ENCODE results near the gene HPS6. TPM values are rescaled to one million over a fixed set of nuclear protein-coding genes. Genes with fewer than 3 reads are reported as not detected.

The HPS6 gene
- total RNA-seq, 2 experiments from 2014 or later = 8.7 to 8.8 TPM

- DNase-seq = no peak
- CTCF ChIA-PET = interaction anchor here (0.6 to 4.6 kb wide), 2 partner anchors 11 to 132 kb away, joined by 3 to 37 read pairs; no protein-coding TSS in a partner anchor
- intact Hi-C loops (cut with micrococcal nuclease) = no loop called here
- H3K4me3 Mint-ChIP-seq = no peak overlapping the region
- H3K9me3 Mint-ChIP-seq = no peaks in the 10 kb centered on the region
- no peaks in the 10 kb centered on the region for H3K27me3 Mint-ChIP-seq (ENCODE audit: low read depth)
- H3K36me3 Mint-ChIP-seq (ENCODE audit: low read depth) = peaks cover 5% of the 10 kb centered on the region
- H3K27ac Mint-ChIP-seq = no peak overlapping the region
- H3K4me1 Mint-ChIP-seq (ENCODE audit: low read depth) = no peaks in the 10 kb centered on the region
These were observed 18.4 kb downstream of the HPS6 start for GRCh38 chr10:102083541-102083940.

- CTCF ChIA-PET = interaction anchor here (1.7 kb wide), 1 partner anchor 12 kb away, joined by 4 read pairs; no protein-coding TSS in a partner anchor
These were observed 20.2 kb downstream of the HPS6 start for GRCh38 chr10:102085336-102085735.

DNA sequence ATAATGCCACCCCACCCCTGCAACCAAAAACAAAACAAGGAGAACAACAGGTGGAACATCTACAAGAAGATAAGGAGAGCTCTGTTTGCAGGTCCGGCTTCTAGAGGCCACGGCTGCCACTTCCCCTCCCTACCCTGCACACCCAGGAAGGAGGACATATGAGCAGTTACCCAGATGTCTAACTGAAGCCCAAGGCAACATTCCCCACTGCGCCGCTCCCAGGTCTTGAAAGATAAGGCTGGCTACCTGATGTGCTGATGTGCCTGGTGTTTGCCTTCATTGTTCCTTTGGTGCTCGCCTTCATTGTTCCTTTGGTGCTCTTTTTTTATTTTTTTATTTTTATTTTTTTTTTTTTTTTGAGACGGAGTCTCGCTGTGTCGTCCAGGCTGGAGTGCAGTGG is 21.0 kb downstream of the HPS6 start:
- Mint-ChIP-seq H3K36me3 (ENCODE audit: low read depth) (peaks cover 5% of the 10 kb centered on the region), H3K9me3 (no peaks in the 10 kb centered on the region), H3K4me3 (no peak overlapping the region), H3K27ac (no peak overlapping the region), H3K4me1 (ENCODE audit: low read depth) (no peaks in the 10 kb centered on the region), H3K27me3 (ENCODE audit: low read depth) (no peaks in the 10 kb centered on the region)
- CTCF ChIA-PET = interaction anchor here (1.7 kb wide), 1 partner anchor 13 kb away, joined by 4 read pairs; no protein-coding TSS in a partner anchor
- no peak for DNase-seq
- intact Hi-C loops (cut with micrococcal nuclease) = no loop called here

More at GRCh38 chr10:102085336-102085735, 20.2 kb downstream of the HPS6 start:
- Mint-ChIP-seq H3K4me1 (ENCODE audit: low read depth) (no peaks in the 10 kb centered on the region), H3K36me3 (ENCODE audit: low read depth) (peaks cover 5% of the 10 kb centered on the region), H3K27ac (no peak overlapping the region), H3K9me3 (no peaks in the 10 kb centered on the region), H3K4me3 (no peak overlapping the region), H3K27me3 (ENCODE audit: low read depth) (no peaks in the 10 kb centered on the region)
- intact Hi-C loops (cut with micrococcal nuclease) = no loop called here
- DNase-seq = no peak

GRCh38 chr10:102090772-102091171 is 25.6 kb downstream of the HPS6 start:
- DNase-seq = no peak
- Mint-ChIP-seq H3K36me3 (ENCODE audit: low read depth) (peaks cover 8% of the 10 kb centered on the region), H3K27me3 (ENCODE audit: low read depth) (no peaks in the 10 kb centered on the region), H3K4me3 (no peak overlapping the region), H3K4me1 (ENCODE audit: low read depth) (no peaks in the 10 kb centered on the region), H3K27ac (no peak overlapping the region), H3K9me3 (no peaks in the 10 kb centered on the region)
- CTCF ChIA-PET = no interaction called here
- intact Hi-C loops (cut with micrococcal nuclease) = no loop called here

- Mint-ChIP-seq H3K4me1 (ENCODE audit: low read depth) (no peaks in the 10 kb centered on the region), H3K4me3 (no peak overlapping the region), H3K27me3 (ENCODE audit: low read depth) (no peaks in the 10 kb centered on the region), H3K9me3 (no peaks in the 10 kb centered on the region), H3K36me3 (ENCODE audit: low read depth) (peaks cover 5% of the 10 kb centered on the region), H3K27ac (no peak overlapping the region)
- CTCF ChIA-PET = interaction anchor here (0.6 kb wide), 1 partner anchor 44 kb away, joined by 3 read pairs; no protein-coding TSS in a partner anchor
- intact Hi-C loops (cut with micrococcal nuclease) = no loop called here
- no peak for DNase-seq
These were observed 31.3 kb downstream of the HPS6 start for GRCh38 chr10:102096449-102096848.

GRCh38 chr10:102101152-102101551 is 36.0 kb downstream of the HPS6 start:
- CTCF ChIA-PET = interaction anchor here (0.7 to 4.4 kb wide), 4 partner anchors 11 to 35 kb away, joined by 3 to 17 read pairs (median 6); partner anchors contain the start of gene HPS6

GRCh38 chr10:102102421-102102820 is 37.3 kb downstream of the HPS6 start:
- CTCF ChIA-PET = interaction anchor here (0.9 to 4.4 kb wide), 3 partner anchors 10 to 37 kb away, joined by 5 to 17 read pairs (median 8); partner anchors contain the start of gene HPS6
- H3K27ac Mint-ChIP-seq = no peak overlapping the region
- intact Hi-C loops (cut with micrococcal nuclease) = no loop called here
- H3K4me3 Mint-ChIP-seq = no peak overlapping the region
- H3K9me3 Mint-ChIP-seq = no peaks in the 10 kb centered on the region
- peaks cover 2% of the 10 kb centered on the region for H3K36me3 Mint-ChIP-seq (ENCODE audit: low read depth)
- no peaks in the 10 kb centered on the region for H3K27me3 Mint-ChIP-seq (ENCODE audit: low read depth)
- DNase-seq = no peak
- peaks cover 8% of the 10 kb centered on the region for H3K4me1 Mint-ChIP-seq (ENCODE audit: low read depth)

More at GRCh38 chr10:102101152-102101551, 36.0 kb downstream of the HPS6 start:
- Mint-ChIP-seq H3K4me1 (ENCODE audit: low read depth) (peaks cover 5% of the 10 kb centered on the region), H3K4me3 (no peak overlapping the region), H3K36me3 (ENCODE audit: low read depth) (peaks cover 3% of the 10 kb centered on the region), H3K27me3 (ENCODE audit: low read depth) (no peaks in the 10 kb centered on the region), H3K27ac (no peak overlapping the region), H3K9me3 (no peaks in the 10 kb centered on the region)
- DNase-seq = no peak
- intact Hi-C loops (cut with micrococcal nuclease) = no loop called here

GRCh38 chr10:102106998-102107397 is 41.8 kb downstream of the HPS6 start:
- H3K4me3 Mint-ChIP-seq = no peak overlapping the region
- H3K27me3 Mint-ChIP-seq (ENCODE audit: low read depth) = no peaks in the 10 kb centered on the region
- no peak for DNase-seq
- CTCF ChIA-PET = interaction anchor here (1.4 kb wide), 1 partner anchor 34 kb away, joined by 4 read pairs; no protein-coding TSS in a partner anchor
- H3K36me3 Mint-ChIP-seq (ENCODE audit: low read depth) = peaks cover 12% of the 10 kb centered on the region
- intact Hi-C loops (cut with micrococcal nuclease) = no loop called here
- peaks cover 8% of the 10 kb centered on the region for H3K4me1 Mint-ChIP-seq (ENCODE audit: low read depth)
- no peak overlapping the region for H3K27ac Mint-ChIP-seq
- H3K9me3 Mint-ChIP-seq = no peaks in the 10 kb centered on the region

- peaks cover 12% of the 10 kb centered on the region for H3K36me3 Mint-ChIP-seq (ENCODE audit: low read depth)
- CTCF ChIA-PET = no interaction called here
- H3K4me1 Mint-ChIP-seq (ENCODE audit: low read depth) = peaks cover 21% of the 10 kb centered on the region
- H3K9me3 Mint-ChIP-seq = no peaks in the 10 kb centered on the region
- no peaks in the 10 kb centered on the region for H3K27me3 Mint-ChIP-seq (ENCODE audit: low read depth)
- H3K27ac Mint-ChIP-seq = no peak overlapping the region
- no peak overlapping the region for H3K4me3 Mint-ChIP-seq
- intact Hi-C loops (cut with micrococcal nuclease) = loop anchor here (5.0 kb wide), 1 partner anchor 412 kb away; the partner anchor contains the start of gene FBXW4
- no peak for DNase-seq
These were observed 44.3 kb downstream of the HPS6 start for GRCh38 chr10:102109166-102110116.

GRCh38 chr10:102111276-102111675 is 46.1 kb downstream of the HPS6 start:
- no peak for DNase-seq
- CTCF ChIA-PET = interaction anchor here (0.8 to 6.2 kb wide), 2 partner anchors 12 to 21 kb away, joined by 3 to 24 read pairs; partner anchors contain the start of gene PPRC1
- Mint-ChIP-seq H3K4me3 (no peak overlapping the region), H3K27me3 (ENCODE audit: low read depth) (no peaks in the 10 kb centered on the region), H3K27ac (no peak overlapping the region), H3K9me3 (no peaks in the 10 kb centered on the region), H3K4me1 (ENCODE audit: low read depth) (peaks cover 30% of the 10 kb centered on the region), H3K36me3 (ENCODE audit: low read depth) (peaks cover 13% of the 10 kb centered on the region)
- intact Hi-C loops (cut with micrococcal nuclease) = loop anchor here (5.0 kb wide), 1 partner anchor 414 kb away; the partner anchor contains the start of gene FBXW4

DNA sequence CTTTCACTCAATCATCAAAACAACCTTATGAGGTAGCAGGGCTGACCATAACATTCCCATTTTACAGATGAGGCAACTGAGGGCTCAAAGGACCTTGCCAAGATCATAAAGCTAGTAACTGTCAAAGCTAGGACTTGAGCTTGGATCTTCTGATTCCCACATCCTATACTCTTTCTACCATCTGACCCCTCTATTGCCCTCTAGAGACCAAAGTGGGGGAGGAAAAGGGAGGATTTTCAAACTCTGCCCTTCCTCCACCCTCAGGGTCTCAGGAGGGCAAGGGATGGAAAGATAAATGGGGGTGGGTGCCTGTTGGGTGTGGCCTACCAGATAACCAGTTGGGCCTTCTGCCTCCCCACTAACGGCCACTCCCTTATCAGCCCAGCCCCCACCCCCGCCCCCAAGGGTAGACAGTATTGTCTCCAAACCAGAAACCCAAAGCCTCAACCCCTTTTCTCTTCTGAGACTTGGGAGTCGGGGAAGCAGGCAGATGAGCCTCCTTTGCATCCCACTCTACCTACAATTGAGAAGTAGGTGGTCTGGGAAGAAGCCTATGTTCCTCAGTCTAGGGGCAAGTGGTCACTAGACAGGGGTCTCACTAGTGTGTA is 47.2 kb downstream of the HPS6 start:
- intact Hi-C loops (cut with micrococcal nuclease) = loop anchor here (5.0 kb wide), 1 partner anchor 415 kb away; the partner anchor contains the start of gene FBXW4
- CTCF ChIA-PET = interaction anchor here (0.6 to 6.2 kb wide), 9 partner anchors 9 to 331 kb away, joined by 3 to 24 read pairs (median 4); partner anchors contain the start of gene PPRC1
- Mint-ChIP-seq H3K4me3 (no peak overlapping the region), H3K27me3 (ENCODE audit: low read depth) (no peaks in the 10 kb centered on the region), H3K4me1 (ENCODE audit: low read depth) (peaks cover 39% of the 10 kb centered on the region), H3K27ac (no peak overlapping the region), H3K9me3 (no peaks in the 10 kb centered on the region), H3K36me3 (ENCODE audit: low read depth) (peaks cover 13% of the 10 kb centered on the region)
- no peak for DNase-seq

Measured in activated naive CD4-positive, alpha-beta T cell treated with anti-CD3 and anti-CD28 coated beads for 36 hours (primary cell).